OCI-LY3 (cell line): Measurements from ENCODE around the gene NGB.

Experiments used
- CTCF ChIP-seq: fragments of 200-600, 300-600 bp; sonication (generic); IDR thresholded peaks from 2 replicates; pipeline ENCODE4 v1.5.1; 2014; ENCODE audit warnings: antibody characterized with exemption, low read length, low read depth
- EZH2phosphoT487 ChIP-seq: fragments of 200-600 bp; shearing (Covaris generic); IDR thresholded peaks from 2 replicates; pipeline ENCODE4 v1.6.1; 2018; ENCODE audit warnings: antibody characterized with exemption, mixed run types, low read depth

GRCh38 chr14:77266336-77266735 lies 4.7 kb downstream of the NGB start:
- TF ChIP-seq CTCF, result no peak
- TF ChIP-seq EZH2phosphoT487, result no peak
